HG03097 (cell line): ENCODE measurements around the gene LSM14A.
"Not testable (repeated sequence)": the region's sequence is repeated elsewhere in the genome, so short reads cannot be mapped to it uniquely, and the experiment has no call there.

ENCODE experiments used
- ATAC-seq: cut with Tn5 transposase; IDR thresholded peaks from one replicate; pipeline ENCODE4 v1.9.1; 2021; ENCODE audit not compliant: unreplicated experiment, low FRiP score

LSM14A gene

GRCh38 chr19:34189199-34189916 is 17.1 kb downstream of the LSM14A start:
- ATAC-seq = no peak

DNA sequence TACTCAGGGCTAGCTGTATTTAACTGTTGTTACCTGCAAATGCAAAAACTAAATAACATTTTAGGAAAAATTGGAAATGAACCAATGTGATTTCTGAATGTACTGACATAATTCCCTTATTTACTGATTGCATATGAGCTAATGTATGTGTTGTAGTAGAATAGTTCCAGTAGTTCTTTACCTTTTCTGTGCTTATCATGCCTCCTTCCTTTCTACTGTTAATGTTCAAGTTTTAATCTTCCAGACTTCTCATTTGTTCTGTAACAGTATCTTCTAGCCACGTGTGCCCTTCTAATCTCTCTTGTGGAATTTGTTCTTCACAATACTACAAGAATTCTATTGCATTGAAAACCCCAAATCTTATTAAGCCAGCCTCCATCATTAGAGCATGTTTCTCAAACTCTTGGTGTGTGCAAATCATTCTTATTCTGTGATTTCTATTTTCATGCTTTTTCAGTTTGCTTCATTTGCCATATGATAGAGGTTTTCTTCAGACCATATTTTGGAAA is 17.7 kb downstream of the LSM14A start:
- ATAC-seq = no peak

DNA sequence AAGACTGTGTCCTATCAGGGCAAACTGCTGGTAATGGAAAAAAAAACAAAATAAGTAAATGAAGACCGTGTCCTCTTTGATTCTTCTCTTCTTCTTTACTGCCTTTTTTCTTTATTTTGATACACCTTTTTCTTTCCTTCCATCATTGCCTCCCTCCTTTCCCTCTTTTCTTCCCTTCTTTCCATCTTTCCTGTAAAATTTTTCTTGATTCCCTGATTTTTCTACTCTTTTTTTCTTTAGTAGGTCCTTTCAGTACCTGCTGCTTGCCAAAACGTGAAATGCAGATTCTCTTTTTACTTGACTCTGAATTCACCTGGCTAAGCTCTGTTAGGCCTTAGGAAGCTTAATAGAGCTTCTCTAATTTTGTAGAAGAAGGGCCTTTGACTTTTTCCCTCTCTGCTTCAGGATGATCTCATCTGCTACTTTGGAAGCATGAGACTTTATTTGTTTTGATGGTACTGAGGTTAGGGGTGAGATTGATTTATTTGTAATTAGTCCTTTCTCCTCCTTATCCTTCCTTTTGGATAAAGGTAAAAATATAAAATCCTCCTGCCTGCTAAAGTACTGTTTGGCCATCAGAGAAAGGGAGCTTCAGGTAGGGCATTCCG is 19.2 kb downstream of the LSM14A start:
- no peak for ATAC-seq

- no peak for ATAC-seq
These were observed 21.1 kb downstream of the LSM14A start for GRCh38 chr19:34193439-34193838.

GRCh38 chr19:34193876-34194275 is 21.6 kb downstream of the LSM14A start:
- no peak for ATAC-seq

- no peak for ATAC-seq
These were observed 28.8 kb downstream of the LSM14A start for GRCh38 chr19:34201133-34201532.

DNA sequence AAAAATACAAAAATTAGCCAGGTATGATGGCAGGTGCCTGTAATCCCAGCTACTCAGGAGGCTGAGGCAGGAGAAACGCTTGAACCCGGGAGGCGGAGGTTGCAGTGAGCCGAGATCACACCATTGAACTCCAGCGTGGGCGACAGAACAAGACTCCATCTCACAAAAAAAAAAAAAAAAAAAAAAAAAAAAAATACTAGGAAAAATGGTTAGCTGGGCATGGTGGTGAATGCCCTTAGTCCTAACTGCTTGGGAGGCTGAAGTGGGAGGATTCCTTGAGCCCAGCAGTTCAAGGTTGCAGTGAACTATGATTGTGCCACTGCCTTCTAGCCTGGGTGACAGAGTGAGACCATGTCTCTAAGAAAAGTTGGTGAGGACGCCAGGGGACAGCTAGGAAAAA is 33.0 kb downstream of the LSM14A start:
- ATAC-seq = not testable (repeated sequence)

GRCh38 chr19:34208291-34208884 is 36.1 kb downstream of the LSM14A start:
- no peak for ATAC-seq

DNA sequence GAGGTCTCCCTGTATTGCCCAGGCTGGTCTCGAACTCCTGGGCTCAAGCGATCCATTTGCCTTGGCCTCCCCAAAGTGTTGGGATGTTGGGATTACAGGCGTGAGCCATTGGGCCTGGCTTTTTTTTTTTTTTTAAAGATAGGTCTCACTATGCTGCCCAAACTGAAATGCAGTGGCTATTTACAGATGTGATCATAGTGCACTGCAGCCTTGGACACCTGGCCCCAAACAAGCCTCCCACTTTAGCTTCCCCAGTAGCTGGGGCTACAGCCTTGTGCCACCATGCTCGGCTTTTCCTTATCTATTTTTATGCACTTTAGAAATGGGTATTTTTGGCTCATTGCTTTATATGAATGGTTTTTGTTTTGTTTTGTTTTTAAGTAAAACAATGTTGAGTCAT is 37.4 kb downstream of the LSM14A start:
- no peak for ATAC-seq

DNA sequence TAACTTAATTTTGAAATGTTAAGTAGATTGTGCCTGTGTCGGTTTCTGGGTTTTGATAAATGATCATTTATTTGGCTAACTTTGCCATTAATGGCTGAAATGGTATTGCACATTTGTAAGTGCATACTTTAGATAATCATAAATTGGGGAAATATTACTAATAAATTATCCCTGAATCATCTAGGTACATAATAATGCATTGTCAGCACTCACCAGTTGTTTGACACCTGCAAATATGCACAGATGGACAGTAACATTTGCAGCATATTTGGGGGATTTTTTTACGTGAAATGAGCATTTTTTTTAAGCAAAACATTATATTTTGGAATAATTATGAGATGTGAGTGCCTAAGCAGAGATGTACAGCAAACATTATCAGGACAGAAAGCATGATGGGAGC is 41.0 kb downstream of the LSM14A start:
- ATAC-seq = no peak

DNA sequence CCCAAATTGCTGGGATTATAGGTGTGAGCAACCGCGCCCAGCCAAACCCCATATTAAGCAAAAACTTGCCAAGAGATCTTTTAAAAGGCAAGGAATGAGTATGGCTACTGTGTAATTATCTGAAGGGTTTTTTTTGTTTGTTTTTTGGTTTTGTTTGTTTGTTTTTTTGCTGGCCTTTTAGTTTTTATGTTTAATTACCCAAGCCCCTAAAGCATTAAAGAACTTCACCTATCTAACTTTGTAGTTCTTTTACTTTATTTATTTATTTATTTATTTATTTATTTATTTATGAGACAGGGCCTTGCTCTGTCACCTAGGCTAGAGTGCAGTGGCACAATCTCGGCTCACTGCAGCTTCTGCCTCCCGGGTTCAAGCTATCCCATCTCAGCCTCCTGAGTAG is 41.7 kb downstream of the LSM14A start:
- no peak for ATAC-seq

GRCh38 chr19:34215006-34215665 is 42.8 kb downstream of the LSM14A start:
- no peak for ATAC-seq

DNA sequence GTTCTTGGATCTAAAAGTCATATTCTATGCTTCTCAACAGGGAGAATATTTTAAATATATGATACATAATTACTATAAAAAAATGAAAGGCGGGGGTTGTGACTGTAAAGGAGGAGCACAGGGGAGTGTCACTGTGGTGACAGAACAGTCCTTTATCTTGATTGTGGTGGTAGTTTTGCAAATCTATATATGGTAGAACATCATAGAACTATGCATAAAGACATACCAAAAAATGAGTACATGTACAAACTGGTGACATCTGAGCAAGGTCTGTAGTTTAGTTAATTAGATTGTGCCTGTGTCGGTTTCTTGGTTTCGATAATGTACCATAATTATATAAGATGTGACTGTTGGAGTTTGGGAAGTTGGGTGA is 43.3 kb downstream of the LSM14A start:
- ATAC-seq = no peak

DNA sequence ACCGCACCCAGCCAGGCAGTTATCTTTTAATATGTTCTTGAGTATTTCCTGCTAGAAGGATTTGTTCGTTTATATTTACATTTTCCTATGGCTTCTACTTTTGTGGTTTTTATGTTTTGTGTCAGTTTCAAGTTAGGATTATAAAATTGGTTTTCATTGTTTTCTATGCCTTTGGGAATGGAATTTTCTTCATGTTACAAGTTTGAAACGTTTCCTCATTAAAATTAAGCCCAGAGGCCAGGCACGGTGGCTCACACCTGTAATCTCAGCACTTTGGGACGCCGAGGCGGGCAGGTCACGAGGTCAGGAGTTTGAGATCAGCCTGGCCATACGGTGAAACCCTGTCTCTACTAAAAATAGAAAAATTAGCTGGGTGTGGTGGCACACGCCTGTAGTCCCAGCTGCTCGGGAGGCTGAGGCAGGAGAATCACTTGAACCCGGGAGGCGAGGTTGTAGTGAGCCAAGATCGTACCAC is 44.5 kb downstream of the LSM14A start:
- not testable (repeated sequence) for ATAC-seq

DNA sequence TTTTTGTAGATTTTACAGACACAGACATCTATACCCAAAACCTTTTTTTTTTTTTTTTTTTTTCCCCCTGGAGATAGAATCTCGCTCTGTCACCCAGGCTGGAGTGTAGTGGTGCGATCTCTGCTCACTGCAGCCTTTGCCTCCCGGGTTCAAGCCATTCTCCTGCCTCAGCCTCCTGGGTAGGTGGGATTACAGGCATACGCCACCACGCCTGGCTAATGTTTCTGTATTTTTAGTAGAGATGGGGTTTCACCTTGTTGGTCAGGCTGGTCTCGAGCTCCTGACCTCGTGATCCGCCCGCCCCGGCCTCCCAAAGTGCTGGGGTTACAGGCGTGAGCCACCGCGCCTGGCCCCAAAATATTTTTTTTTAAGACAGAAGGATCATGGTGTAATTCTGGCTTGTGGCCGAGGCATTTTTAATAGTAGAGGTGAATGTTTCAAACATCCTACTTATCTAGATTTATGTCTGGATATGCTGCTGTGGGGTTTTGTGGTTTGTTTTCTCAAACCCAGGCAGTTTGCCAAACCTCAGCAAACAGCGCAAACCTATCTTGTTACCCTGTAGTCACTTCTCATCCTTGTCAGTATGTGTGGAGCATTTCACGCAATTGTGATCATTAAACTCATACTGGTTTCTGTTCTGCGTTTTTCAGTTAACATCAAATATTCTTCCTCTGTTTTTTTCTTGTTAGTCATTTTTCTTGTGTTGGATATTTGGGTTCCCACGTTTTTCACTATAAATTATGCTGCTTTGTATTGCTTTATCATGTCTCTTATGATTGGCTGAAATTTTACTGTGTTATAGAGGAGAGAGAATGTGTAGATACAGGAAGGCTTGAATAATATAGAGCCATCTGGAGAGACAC is 45.9 kb downstream of the LSM14A start:
- ATAC-seq = peak; percentile 55

GRCh38 chr19:34218818-34219164 is 46.5 kb downstream of the LSM14A start:
- ATAC-seq = no peak

GRCh38 chr19:34220472-34221063 is 48.3 kb downstream of the LSM14A start:
- ATAC-seq = no peak

DNA sequence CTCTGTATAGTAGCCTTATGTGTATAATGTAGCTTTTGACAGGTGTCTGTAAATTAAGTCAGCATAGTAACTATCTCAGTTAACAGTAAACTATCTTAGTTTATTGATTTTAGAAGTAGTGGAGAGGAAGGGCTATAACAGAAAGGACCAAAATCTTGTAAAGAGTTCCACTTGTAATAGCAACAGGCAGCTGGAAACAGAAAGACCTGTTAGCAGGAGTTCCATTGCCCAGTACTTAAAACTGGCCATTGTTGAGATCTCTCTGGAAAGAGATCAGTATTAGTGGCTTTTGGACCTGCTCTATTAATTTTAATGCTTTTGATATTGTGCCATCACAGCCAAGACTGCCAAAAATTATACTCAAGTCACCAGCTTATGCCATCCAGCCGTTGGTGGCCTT is 50.1 kb downstream of the LSM14A start:
- ATAC-seq = no peak

GRCh38 chr19:34224996-34225658 is 52.8 kb downstream of the LSM14A start:
- ATAC-seq = no peak

DNA sequence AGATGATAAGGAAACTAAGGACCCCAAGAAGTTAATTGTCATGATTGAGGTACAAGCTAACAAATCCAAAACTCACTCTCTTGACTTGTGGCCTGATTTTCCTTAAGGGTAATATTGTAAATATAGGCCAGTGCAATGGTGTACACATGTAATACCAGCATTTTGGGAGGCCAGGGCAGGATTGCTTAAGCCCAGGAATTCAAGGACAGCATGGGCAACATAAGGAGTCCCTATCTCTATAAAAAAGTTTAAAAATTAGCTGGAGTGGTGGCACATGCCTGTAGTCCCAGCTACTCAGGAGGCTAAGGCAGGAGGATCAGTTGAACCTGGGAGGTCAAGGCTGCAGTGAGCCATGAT is 53.3 kb downstream of the LSM14A start:
- ATAC-seq = no peak
